ENCODE results near the gene ENTHD1.
"Not testable (repeated sequence)": the region's sequence is repeated elsewhere in the genome, so short reads cannot be mapped to it uniquely, and the experiment has no call there.

The ENTHD1 gene

DNA sequence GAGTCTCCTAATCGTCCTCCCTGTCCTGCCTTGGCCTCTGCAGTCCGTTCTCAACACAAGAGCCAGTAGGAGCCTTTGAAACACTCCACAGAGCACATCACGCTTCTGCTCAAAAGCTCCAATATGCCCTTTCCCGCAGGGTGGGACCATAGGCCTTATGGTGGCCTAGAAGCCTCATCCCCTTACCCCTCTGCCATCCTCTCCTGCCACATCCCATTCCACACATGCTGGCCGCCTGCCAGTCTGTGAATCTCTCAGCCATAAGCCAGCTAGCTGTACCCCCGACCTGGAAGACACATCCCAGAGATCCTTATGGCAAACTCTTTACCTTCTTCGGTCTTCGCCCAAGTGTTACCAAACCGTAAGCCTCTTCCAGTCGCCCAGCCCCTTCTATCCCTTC, 157.8 kb downstream of the ENTHD1 start:
- DNase-seq (ENCODE audit: low read depth), result no peak

DNA sequence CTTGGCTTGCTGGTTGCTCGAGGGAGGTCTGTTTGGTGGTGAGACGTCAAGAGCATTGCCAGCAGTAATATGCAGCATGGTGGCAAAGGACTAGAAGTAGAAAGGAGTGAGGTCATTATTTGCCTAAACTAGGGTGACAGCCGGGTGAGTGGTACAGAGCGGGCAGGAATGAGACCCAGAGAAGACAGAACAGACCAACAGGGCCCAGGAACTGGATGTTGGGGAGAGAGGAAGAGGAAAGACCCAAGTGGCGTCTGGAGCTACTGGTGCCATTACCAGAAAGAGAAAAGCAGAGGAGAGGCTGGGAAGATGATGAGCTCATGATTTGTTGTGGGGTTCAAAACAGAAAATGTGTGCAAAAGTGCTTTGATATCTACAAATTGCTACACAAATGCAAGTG, 158.7 kb downstream of the ENTHD1 start:
- no peak for DNase-seq (ENCODE audit: low read depth)
- no peak overlapping the region for H3K4me3 ChIP-seq (replicated peaks; ENCODE audit: low read depth, low read length)
- TF ChIP-seq, protein P1, sequence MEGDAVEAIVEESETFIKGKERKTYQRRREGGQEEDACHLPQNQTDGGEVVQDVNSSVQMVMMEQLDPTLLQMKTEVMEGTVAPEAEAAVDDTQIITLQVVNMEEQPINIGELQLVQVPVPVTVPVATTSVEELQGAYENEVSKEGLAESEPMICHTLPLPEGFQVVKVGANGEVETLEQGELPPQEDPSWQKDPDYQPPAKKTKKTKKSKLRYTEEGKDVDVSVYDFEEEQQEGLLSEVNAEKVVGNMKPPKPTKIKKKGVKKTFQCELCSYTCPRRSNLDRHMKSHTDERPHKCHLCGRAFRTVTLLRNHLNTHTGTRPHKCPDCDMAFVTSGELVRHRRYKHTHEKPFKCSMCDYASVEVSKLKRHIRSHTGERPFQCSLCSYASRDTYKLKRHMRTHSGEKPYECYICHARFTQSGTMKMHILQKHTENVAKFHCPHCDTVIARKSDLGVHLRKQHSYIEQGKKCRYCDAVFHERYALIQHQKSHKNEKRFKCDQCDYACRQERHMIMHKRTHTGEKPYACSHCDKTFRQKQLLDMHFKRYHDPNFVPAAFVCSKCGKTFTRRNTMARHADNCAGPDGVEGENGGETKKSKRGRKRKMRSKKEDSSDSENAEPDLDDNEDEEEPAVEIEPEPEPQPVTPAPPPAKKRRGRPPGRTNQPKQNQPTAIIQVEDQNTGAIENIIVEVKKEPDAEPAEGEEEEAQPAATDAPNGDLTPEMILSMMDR (IDR thresholded peaks at IDR 0.05; ENCODE audit: low read length, missing control alignments), result no peak

More for the DNA sequence above, 157.8 kb downstream of the ENTHD1 start:
- TF ChIP-seq, protein P1 (IDR thresholded peaks at IDR 0.05; ENCODE audit: low read length, missing control alignments), result no peak
- no peak overlapping the region for H3K4me3 ChIP-seq (replicated peaks; ENCODE audit: low read depth, low read length)

DNA sequence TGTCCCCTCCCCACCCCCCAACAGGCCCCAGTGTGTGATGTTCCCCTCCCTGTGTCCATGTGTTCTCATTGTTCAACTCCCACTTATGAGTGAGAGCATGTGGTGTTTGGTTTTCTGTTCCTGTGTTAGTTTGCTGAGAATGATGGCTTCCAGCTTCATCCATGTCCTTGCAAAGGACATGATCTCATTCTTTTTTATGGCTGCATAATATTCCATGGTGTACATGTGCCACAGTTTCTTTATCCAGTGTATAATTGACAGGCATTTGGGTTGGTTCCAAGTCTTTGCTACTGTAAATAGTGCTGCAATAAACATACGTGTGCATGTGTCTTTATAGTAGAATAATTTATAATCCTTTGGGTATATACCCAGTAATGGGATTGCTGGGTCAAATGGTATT, 159.5 kb downstream of the ENTHD1 start:
- H3K4me3 ChIP-seq (replicated peaks; ENCODE audit: low read depth, low read length); DNase-seq (ENCODE audit: low read depth): not testable (repeated sequence)

DNA sequence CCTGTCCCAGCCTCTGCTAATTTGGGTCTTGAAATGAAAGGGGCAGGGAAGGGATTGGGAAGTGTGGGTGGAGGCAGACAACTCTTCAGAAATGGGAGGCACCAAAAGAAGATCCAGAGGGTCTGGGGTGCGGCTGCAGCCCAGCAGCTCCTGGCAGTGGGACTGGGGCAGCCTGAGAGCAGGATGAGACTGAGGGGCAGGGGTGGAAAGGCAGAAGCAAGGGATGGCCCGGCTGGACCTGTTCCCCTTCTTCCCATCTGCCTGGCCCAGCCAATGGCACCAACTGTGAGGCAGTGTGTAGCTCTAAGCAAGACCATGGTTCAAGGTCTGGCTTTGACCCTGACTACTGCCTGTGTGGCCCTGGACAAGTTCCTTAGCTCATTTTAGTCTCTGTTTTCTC, 160.4 kb downstream of the ENTHD1 start:
- TF ChIP-seq, protein P1 (IDR thresholded peaks at IDR 0.05; ENCODE audit: low read length, missing control alignments), result no peak
- H3K4me3 ChIP-seq (replicated peaks; ENCODE audit: low read depth, low read length), result no peak overlapping the region
- DNase-seq (ENCODE audit: low read depth), result no peak

DNA sequence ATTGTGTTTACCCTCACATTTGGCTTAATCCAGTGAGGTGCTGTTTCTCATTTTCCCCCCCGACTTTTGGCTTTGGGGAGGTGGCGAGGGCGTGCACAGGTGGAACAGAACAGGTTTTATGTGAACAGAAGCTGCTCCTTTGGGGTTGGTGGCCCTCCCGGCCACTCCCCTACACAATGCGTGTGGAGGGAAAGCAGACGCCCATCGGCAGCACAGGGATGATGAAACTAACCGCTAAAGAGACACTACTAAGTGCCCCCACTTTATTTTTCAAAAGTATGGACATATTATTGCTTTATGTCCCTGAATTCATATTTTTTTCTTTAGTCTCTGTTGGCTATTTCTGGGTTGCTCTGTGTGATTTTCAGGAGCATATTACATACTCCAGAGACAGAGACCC, 160.9 kb downstream of the ENTHD1 start:
- TF ChIP-seq, protein P1 (IDR thresholded peaks at IDR 0.05; ENCODE audit: low read length, missing control alignments), result no peak
- H3K4me3 ChIP-seq (replicated peaks; ENCODE audit: low read depth, low read length), result no peak overlapping the region
- no peak for DNase-seq (ENCODE audit: low read depth)

DNA sequence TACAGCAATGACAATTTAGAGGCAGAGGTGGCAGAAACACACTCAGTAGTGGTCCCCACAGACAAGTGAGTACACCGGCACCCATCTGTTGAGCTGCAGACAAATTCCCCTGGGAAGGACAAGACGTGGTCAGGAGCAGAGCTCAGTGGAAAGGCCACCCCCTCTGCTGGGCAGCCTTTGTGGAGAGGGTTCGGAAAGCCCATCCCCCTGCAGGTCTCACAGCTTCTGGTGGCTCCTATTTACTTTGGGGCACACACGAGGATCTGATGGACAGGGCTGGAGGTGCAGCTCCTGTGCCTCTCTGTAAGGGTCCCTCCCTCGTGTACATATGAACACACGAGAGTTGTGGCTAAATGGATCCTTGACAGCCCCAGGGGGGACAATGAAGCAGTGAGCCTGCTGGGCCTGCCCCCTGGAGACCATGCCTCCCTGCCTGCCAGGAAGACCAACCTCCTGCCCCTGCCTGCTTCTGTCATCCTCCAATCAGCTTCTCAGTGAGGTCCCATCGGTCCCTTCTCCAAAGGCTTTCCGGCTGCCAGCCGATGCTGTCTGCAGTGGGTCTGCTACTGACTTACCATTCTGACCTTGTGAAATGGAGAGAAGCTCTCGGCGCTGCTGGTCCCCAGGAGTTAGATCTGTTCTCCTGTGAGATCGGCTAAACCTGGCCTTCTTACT, 161.5 kb downstream of the ENTHD1 start:
- TF ChIP-seq, protein P1 (IDR thresholded peaks at IDR 0.05; ENCODE audit: low read length, missing control alignments), result no peak
- H3K4me3 ChIP-seq (replicated peaks; ENCODE audit: low read depth, low read length), result no peak overlapping the region
- DNase-seq (ENCODE audit: low read depth), result no peak

DNA sequence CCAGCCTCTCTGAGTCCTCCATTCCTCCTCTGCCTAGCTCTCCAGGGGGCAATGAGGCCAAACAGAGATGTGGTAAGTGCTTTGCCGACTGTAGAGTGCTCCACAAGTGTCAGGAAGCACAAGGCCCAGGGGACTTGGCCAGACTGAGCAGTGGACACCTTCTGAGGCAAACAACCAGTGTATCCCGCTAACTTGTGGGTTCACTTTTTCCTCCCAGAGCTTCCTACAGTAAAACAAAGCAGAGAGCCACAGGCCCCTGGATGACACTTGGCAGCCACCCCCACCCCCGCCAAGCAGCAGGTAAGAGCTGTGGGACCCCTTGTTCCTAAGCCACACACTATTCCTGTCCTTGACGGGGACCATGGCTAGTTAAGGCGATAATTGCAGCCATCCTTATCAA, 162.1 kb downstream of the ENTHD1 start:
- no peak for DNase-seq (ENCODE audit: low read depth)
- TF ChIP-seq, protein P1 (IDR thresholded peaks at IDR 0.05; ENCODE audit: low read length, missing control alignments), result no peak
- H3K4me3 ChIP-seq (replicated peaks; ENCODE audit: low read depth, low read length), result no peak overlapping the region

Data from fibroblast of pulmonary artery (primary cell).